Smooth muscle cell (in vitro differentiated cells): ENCODE data around the gene SCD5. TPM values are rescaled to one million over a fixed set of nuclear protein-coding genes. Genes with fewer than 3 reads are reported as not detected.

Experiments used
- DNase-seq: peaks from one replicate; lab custom pipeline; 2025; ENCODE audit not compliant: unreplicated experiment; lab: John Stamatoyannopoulos, UW
- H2AFZ ChIP-seq: fragments of 200-600 bp; sonication (generic); 2 replicates; pipeline ENCODE4 v1.6.0; 2016; ENCODE audit warnings: antibody characterized with exemption, low read depth, mild to moderate bottlenecking
- H3F3A ChIP-seq: fragments of 200-600 bp; sonication (generic); 2 replicates; pipeline ENCODE4 v1.6.0; 2017; ENCODE audit warnings: antibody characterized with exemption, low read depth
- H3K27ac ChIP-seq: fragments of 200-600 bp; sonication (generic); 2 replicates; pipeline ENCODE4 v1.5.1; 2016; ENCODE audit warnings: low read depth, mild to moderate bottlenecking
- H3K27me3 ChIP-seq: fragments of 200-600 bp; sonication (generic); 2 replicates; pipeline ENCODE4 v1.6.1; 2016; ENCODE audit warnings: low read depth, mild to moderate bottlenecking
- H3K36me3 ChIP-seq: fragments of 200-600 bp; sonication (generic); 2 replicates; pipeline ENCODE4 v1.5.1; 2016; ENCODE audit warnings: low read depth
- H3K4me1 ChIP-seq: fragments of 200-600 bp; sonication (generic); 2 replicates; pipeline ENCODE4 v1.5.1; 2016; ENCODE audit warnings: low read depth
- H3K4me2 ChIP-seq: fragments of 200-600 bp; sonication (generic); 2 replicates; pipeline ENCODE4 v1.6.0; 2016; ENCODE audit warnings: mild to moderate bottlenecking
- H3K4me3 ChIP-seq: fragments of 200-600 bp; sonication (generic); 2 replicates; pipeline ENCODE4 v1.5.1; 2016; ENCODE audit warnings: mild to moderate bottlenecking
- H3K79me2 ChIP-seq: fragments of 200-600 bp; sonication (generic); 2 replicates; pipeline ENCODE4 v1.6.0; 2016; ENCODE audit warnings: low read depth, mild to moderate bottlenecking
- H3K9ac ChIP-seq: fragments of 200-600 bp; sonication (generic); 2 replicates; pipeline ENCODE4 v1.6.0; 2016; ENCODE audit warnings: low read depth
- H3K9me3 ChIP-seq: fragments of 200-600 bp; sonication (generic); replicated peaks from 2 replicates; pipeline ENCODE4 v1.5.1; 2016; ENCODE audit warnings: low read depth
- H4K20me1 ChIP-seq: fragments of 200-600 bp; sonication (generic); 2 replicates; pipeline ENCODE4 v1.6.0; 2016; ENCODE audit warnings: low read depth
- CTCF ChIP-seq: fragments of 200-600 bp; sonication (generic); IDR thresholded peaks from 2 replicates; pipeline ENCODE4 v1.5.1; 2017; ENCODE audit warnings: borderline replicate concordance, mild to moderate bottlenecking, antibody characterized with exemption; ENCODE audit not compliant: insufficient read depth, poor library complexity, severe bottlenecking
- WGBS: methylation state at CpG from one replicate; pipeline ENCODE4 v1.1.7; 2016; ENCODE audit warnings: low lambda C conversion rate; 5-methylcytosine and 5-hydroxymethylcytosine counted together
- polyA plus RNA-seq: library from polyadenylated mRNA; unstranded; fragments of >200 nt; fragmentation: Nextera tagmentation; extraction: Ambion mirVana; gene quantifications from 2 replicates; pipeline ENCODE4 v1.2.1, GENCODE V29; 2016
- total RNA-seq: library from RNA; depleted of rRNA; stranded (reverse); fragments of >200 nt; gene quantifications from 2 replicates; pipeline ENCODE4 v1.2.3, GENCODE V29; 2014

Gene SCD5
- total and polyA plus RNA-seq, 2 experiments from 2014 or later, result 9.2 to 24.3 TPM

GRCh38 chr4:82803746-82804145, 5.2 kb upstream of the SCD5 start:
- no peak for DNase-seq
- Histone ChIP-seq H4K20me1 (no peaks in the 10 kb centered on the region), H3K27ac (no peak overlapping the region), H3K79me2 (no peaks in the 10 kb centered on the region), H2AFZ (no peak overlapping the region), H3K4me2 (no peak overlapping the region), H3K9me3 (no peaks in the 10 kb centered on the region), H3K36me3 (no peaks in the 10 kb centered on the region), H3K9ac (no peak overlapping the region), H3K4me3 (no peak overlapping the region), H3F3A (no peaks in the 10 kb centered on the region), H3K4me1 (peaks cover 7% of the 10 kb centered on the region), H3K27me3 (peaks cover 11% of the 10 kb centered on the region)
- TF ChIP-seq CTCF, result no peak
- WGBS, result 82% methylated on average over 4 of the region's 4 CpGs

GRCh38 chr4:82802911-82803310, 4.3 kb upstream of the SCD5 start:
- H2AFZ ChIP-seq, result no peak overlapping the region
- no peak overlapping the region for H3K9ac ChIP-seq
- H3K79me2 ChIP-seq, result no peaks in the 10 kb centered on the region
- H3K27me3 ChIP-seq, result peaks cover 11% of the 10 kb centered on the region
- H3K27ac ChIP-seq, result no peak overlapping the region
- H3K4me2 ChIP-seq, result no peak overlapping the region
- H3F3A ChIP-seq, result no peaks in the 10 kb centered on the region
- H3K4me3 ChIP-seq, result no peak overlapping the region
- no peaks in the 10 kb centered on the region for H3K9me3 ChIP-seq
- no peak for DNase-seq
- 86% methylated on average over 2 of the region's 2 CpGs for WGBS
- H3K36me3 ChIP-seq, result no peaks in the 10 kb centered on the region
- H4K20me1 ChIP-seq, result no peaks in the 10 kb centered on the region
- no peak for TF ChIP-seq CTCF
- peaks cover 7% of the 10 kb centered on the region for H3K4me1 ChIP-seq

GRCh38 chr4:82801910-82802521, 3.4 kb upstream of the SCD5 start:
- Histone ChIP-seq H3K27ac (no peak overlapping the region), H2AFZ (no peak overlapping the region), H3K79me2 (no peaks in the 10 kb centered on the region), H3K27me3 (peaks cover 11% of the 10 kb centered on the region), H3K9ac (no peak overlapping the region), H4K20me1 (peaks cover 6% of the 10 kb centered on the region), H3K9me3 (no peaks in the 10 kb centered on the region), H3K36me3 (no peaks in the 10 kb centered on the region), H3K4me3 (no peak overlapping the region), H3F3A (no peaks in the 10 kb centered on the region), H3K4me1 (peaks cover 7% of the 10 kb centered on the region), H3K4me2 (no peak overlapping the region)
- no peak for TF ChIP-seq CTCF
- 83% methylated on average over 3 of the region's 3 CpGs for WGBS
- DNase-seq, result no peak
